Stimulated activated CD8-positive, alpha-beta memory T cell treated with anti-CD3 and anti-CD28 coated beads, Interleukin-15, amount 100 ng/mL, for 4 hours (primary cell): ENCODE data around the gene DFFB.
"Not testable (repeated sequence)": the region's sequence is repeated elsewhere in the genome, so short reads cannot be mapped to it uniquely, and the experiment has no call there.

Experiments used
- DNase-seq, 2 donors: peaks; one replicate each; pipeline ENCODE4 v3.0.0-alpha.2; 2020; ENCODE audit warnings: low read depth in 2 of 2

Gene DFFB

GRCh38 chr1:3910049-3910731, 52.9 kb downstream of the DFFB start:
- no peak for DNase-seq

GRCh38 chr1:3910857-3911845, 53.9 kb downstream of the DFFB start:
- peak; percentile 44 for DNase-seq

GRCh38 chr1:3911981-3912808, 54.9 kb downstream of the DFFB start:
- DNase-seq: no peak

- no peak for DNase-seq
These were observed 55.8 kb downstream of the DFFB start for GRCh38 chr1:3912809-3913685.

GRCh38 chr1:3914331-3914851, 57.1 kb downstream of the DFFB start:
- no peak for DNase-seq

GRCh38 chr1:3914911-3915310, 57.6 kb downstream of the DFFB start:
- no peak for DNase-seq

GRCh38 chr1:3915551-3916121, 58.4 kb downstream of the DFFB start:
- DNase-seq: no peak

GRCh38 chr1:3917761-3918160, 60.5 kb downstream of the DFFB start:
- no peak for DNase-seq

- not testable (repeated sequence) for DNase-seq
These were observed 61.1 kb downstream of the DFFB start for GRCh38 chr1:3918359-3918758.

GRCh38 chr1:3918966-3919611, 61.8 kb downstream of the DFFB start:
- no peak for DNase-seq

GRCh38 chr1:3919706-3920105, 62.4 kb downstream of the DFFB start:
- DNase-seq: no peak

GRCh38 chr1:3921765-3922164, 64.5 kb downstream of the DFFB start:
- no peak for DNase-seq

- DNase-seq: no peak
These were observed 65.0 kb downstream of the DFFB start for GRCh38 chr1:3922201-3922725.

- DNase-seq: no peak
These were observed 65.6 kb downstream of the DFFB start for GRCh38 chr1:3922851-3923250.

GRCh38 chr1:3923378-3924185, 66.3 kb downstream of the DFFB start:
- DNase-seq: no peak

- no peak for DNase-seq
These were observed 67.0 kb downstream of the DFFB start for GRCh38 chr1:3924186-3924824.

GRCh38 chr1:3924825-3925220, 67.5 kb downstream of the DFFB start:
- DNase-seq: no peak

- no peak for DNase-seq
These were observed 68.0 kb downstream of the DFFB start for GRCh38 chr1:3925256-3925655.
